Measurements from ENCODE around the gene USP3. TPM values are rescaled to one million over a fixed set of nuclear protein-coding genes. Genes with fewer than 3 reads are reported as not detected.

The USP3 gene, protein sequence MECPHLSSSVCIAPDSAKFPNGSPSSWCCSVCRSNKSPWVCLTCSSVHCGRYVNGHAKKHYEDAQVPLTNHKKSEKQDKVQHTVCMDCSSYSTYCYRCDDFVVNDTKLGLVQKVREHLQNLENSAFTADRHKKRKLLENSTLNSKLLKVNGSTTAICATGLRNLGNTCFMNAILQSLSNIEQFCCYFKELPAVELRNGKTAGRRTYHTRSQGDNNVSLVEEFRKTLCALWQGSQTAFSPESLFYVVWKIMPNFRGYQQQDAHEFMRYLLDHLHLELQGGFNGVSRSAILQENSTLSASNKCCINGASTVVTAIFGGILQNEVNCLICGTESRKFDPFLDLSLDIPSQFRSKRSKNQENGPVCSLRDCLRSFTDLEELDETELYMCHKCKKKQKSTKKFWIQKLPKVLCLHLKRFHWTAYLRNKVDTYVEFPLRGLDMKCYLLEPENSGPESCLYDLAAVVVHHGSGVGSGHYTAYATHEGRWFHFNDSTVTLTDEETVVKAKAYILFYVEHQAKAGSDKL
- total RNA-seq (223 TPM), polyA plus RNA-seq (10 to 100 TPM; 49.5 to 57.2 (median 55.3) TPM)

DNA sequence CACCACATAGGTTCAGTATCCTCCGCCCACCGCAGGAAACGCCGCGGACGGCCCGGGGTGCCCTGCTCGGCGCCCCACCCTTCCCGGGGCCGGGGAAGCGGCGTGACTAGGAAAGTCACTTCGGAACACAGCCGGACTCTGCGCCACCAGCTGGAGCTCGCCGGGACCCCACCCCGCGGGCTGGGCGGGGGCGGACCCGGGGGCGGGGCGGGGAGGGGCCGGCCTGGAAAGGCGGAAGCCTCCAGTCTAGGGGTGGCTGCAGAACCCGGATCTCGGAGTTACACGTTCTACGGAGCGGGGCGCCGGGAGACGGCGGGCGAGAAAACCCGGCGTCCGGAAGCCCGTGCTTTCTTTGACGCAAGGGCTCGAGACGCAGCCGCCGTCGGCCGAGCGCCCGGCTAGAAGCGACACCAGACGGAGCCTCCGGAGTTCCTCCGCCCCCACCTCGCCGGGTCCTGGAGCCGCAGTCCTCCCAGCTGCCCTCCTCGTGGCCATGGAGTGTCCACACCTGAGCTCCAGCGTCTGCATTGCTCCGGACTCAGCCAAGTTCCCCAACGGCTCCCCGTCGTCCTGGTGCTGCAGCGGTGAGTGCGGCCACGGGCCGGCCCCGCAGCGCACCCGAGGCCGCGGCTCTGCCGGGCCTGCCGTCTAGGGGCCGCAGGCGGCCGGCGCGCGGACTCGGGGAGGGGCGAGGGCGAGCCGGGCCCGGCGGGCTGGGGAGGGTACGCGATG lies at the start of gene USP3:
USP3 (plus strand) TSS at position 347 of the 732 bp plus-strand sequence; CDS start at position 494, 147 bp downstream.
- H3K4me3 Mint-ChIP-seq = peak within 1 kb of the TSS; percentile 92 to 99 (median 98)
- peaks cover 22 to 74% (median 66%) of the 10 kb centered on the region in 4 donors for H3K4me1 Mint-ChIP-seq
- H3K27me3 Mint-ChIP-seq = peaks cover 6% of the 10 kb centered on the region
- Histone ChIP-seq H3K4me1 (ENCODE audit: control insufficient read depth, insufficient read depth, low read length, poor library complexity, severe bottlenecking) (peaks cover 85% of the 10 kb centered on the region), H3K27me3 (ENCODE audit: control insufficient read depth, insufficient read depth, low read length) (no peaks in the 10 kb centered on the region), H3K4me3 (ENCODE audit: low read depth, low read length) (peak within 1 kb of the TSS; percentile 96), H3K36me3 (ENCODE audit: control insufficient read depth, insufficient read depth, low read length) (no peaks in the 10 kb centered on the region), H3K27ac (ENCODE audit: insufficient read depth, low read length, poor library complexity, severe bottlenecking) (peak within 1 kb of the TSS; percentile 99), H3K9me3 (ENCODE audit: control insufficient read depth in 2 of 2, low read length in 2 of 2) (no peaks in the 10 kb centered on the region)
- H3K36me3 Mint-ChIP-seq = no peaks in the 10 kb centered on the region
- peak within 1 kb of the TSS; percentile 94 to 100 (median 98) for H3K27ac Mint-ChIP-seq
- H3K9me3 Mint-ChIP-seq = no peaks in the 10 kb centered on the region
- DNase-seq = peak; percentile 88 to 97 (median 95)
- peak; percentile 73 to 76 for ATAC-seq (ENCODE audit: low read depth in 2 of 2)

DNA sequence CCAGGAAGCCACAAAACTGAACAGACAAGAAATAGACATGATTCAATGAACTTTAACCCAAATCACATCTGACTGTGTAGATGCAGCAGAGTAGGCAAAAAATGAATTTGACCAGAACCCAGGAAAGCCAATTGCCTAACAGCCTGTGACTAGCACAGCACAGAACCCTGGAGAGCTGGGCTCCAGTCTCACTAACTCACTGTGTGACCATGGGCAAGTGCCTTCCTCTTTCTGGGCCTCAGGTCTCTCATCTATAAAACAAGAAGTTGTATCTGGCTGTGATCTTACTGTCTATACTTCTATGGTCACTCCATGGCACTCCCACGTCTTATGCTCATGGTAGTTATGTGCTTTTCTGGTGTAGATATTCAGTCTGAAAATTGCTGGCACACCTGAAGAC lies 48.1 kb upstream of the USP3 start:
- no peaks in the 10 kb centered on the region for H3K9me3 Mint-ChIP-seq
- H3K9me3 ChIP-seq (ENCODE audit: control insufficient read depth in 2 of 2, low read length in 2 of 2) = no peaks in the 10 kb centered on the region
- H3K4me1 Mint-ChIP-seq = no peaks in the 10 kb centered on the region
- no peak overlapping the region for H3K4me3 ChIP-seq (ENCODE audit: low read depth, low read length)
- peak overlapping the region in 1 of 3 donors; percentile 3 for H3K27ac Mint-ChIP-seq
- H3K27me3 ChIP-seq (ENCODE audit: control insufficient read depth, insufficient read depth, low read length) = peaks cover 2% of the 10 kb centered on the region
- no peak for ATAC-seq (ENCODE audit: low read depth in 2 of 2)
- H3K36me3 Mint-ChIP-seq = no peaks in the 10 kb centered on the region
- H3K27me3 Mint-ChIP-seq = peaks cover 10% of the 10 kb centered on the region
- no peak overlapping the region for H3K27ac ChIP-seq (ENCODE audit: insufficient read depth, low read length, poor library complexity, severe bottlenecking)
- no peak overlapping the region for H3K4me3 Mint-ChIP-seq
- no peak for DNase-seq
- no peaks in the 10 kb centered on the region for H3K4me1 ChIP-seq (ENCODE audit: control insufficient read depth, insufficient read depth, low read length, poor library complexity, severe bottlenecking)
- H3K36me3 ChIP-seq (ENCODE audit: control insufficient read depth, insufficient read depth, low read length) = no peaks in the 10 kb centered on the region

DNA sequence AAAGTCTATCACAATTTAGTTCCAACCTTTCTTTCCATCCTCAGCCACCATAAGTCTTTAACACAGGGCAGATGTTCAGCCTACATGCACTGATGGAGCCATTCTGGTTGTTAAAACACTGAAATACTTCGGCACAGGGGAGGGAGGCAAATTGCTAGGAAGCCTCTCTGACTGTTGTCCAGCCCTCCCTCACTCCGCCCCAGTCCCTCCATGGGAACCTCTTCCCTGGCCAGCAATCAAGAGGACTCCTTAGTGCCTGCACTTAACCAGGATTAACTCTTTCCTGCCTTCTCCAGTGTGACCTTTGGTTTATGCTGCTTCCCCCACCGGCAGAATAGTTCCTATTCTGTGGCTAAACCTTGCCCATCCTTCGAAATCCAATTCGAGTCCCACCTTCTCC lies 47.0 kb upstream of the USP3 start:
- ATAC-seq (ENCODE audit: low read depth in 2 of 2) (no peak), DNase-seq (no peak)
- Mint-ChIP-seq H3K27ac (no peak overlapping the region), H3K27me3 (peaks cover 10% of the 10 kb centered on the region), H3K4me1 (peaks cover 0 to 5% (median 0%) of the 10 kb centered on the region in 4 donors), H3K9me3 (no peaks in the 10 kb centered on the region), H3K36me3 (no peaks in the 10 kb centered on the region), H3K4me3 (no peak overlapping the region)
- Histone ChIP-seq H3K9me3 (ENCODE audit: control insufficient read depth in 2 of 2, low read length in 2 of 2) (no peaks in the 10 kb centered on the region), H3K4me3 (ENCODE audit: low read depth, low read length) (no peak overlapping the region), H3K27ac (ENCODE audit: insufficient read depth, low read length, poor library complexity, severe bottlenecking) (no peak overlapping the region), H3K4me1 (ENCODE audit: control insufficient read depth, insufficient read depth, low read length, poor library complexity, severe bottlenecking) (no peaks in the 10 kb centered on the region), H3K36me3 (ENCODE audit: control insufficient read depth, insufficient read depth, low read length) (no peaks in the 10 kb centered on the region), H3K27me3 (ENCODE audit: control insufficient read depth, insufficient read depth, low read length) (peaks cover 2% of the 10 kb centered on the region)

DNA sequence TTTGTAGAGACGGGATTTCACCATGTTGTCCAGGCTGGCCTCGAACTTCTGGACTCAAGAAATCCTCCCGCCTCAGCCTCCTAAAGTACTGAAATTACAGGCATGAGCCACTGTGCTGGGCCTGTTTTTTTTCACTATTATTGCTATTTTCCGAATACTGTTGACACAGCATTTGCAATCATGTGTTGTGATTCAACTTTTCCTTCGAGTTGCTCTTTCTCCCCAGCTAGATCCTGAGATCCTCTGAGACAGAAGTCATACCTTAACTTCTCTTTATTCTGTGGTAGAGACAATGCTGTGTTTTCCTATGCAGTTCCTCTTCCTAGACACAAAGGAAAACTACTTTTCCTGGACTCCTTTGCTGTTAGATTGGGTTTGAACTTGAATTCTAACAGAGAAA lies 46.4 kb upstream of the USP3 start:
- Histone ChIP-seq H3K9me3 (ENCODE audit: control insufficient read depth in 2 of 2, low read length in 2 of 2) (no peaks in the 10 kb centered on the region), H3K4me1 (ENCODE audit: control insufficient read depth, insufficient read depth, low read length, poor library complexity, severe bottlenecking) (no peaks in the 10 kb centered on the region), H3K36me3 (ENCODE audit: control insufficient read depth, insufficient read depth, low read length) (no peaks in the 10 kb centered on the region), H3K27ac (ENCODE audit: insufficient read depth, low read length, poor library complexity, severe bottlenecking) (no peak overlapping the region), H3K27me3 (ENCODE audit: control insufficient read depth, insufficient read depth, low read length) (peaks cover 2% of the 10 kb centered on the region), H3K4me3 (ENCODE audit: low read depth, low read length) (no peak overlapping the region)
- Mint-ChIP-seq H3K27me3 (peaks cover 14% of the 10 kb centered on the region), H3K27ac (peak overlapping the region in 2 of 3 donors; percentile 22 to 66), H3K9me3 (no peaks in the 10 kb centered on the region), H3K4me1 (peaks cover 0 to 6% (median 0%) of the 10 kb centered on the region in 4 donors), H3K4me3 (no peak overlapping the region), H3K36me3 (no peaks in the 10 kb centered on the region)
- ATAC-seq (ENCODE audit: low read depth in 2 of 2) (no peak), DNase-seq (no peak)

DNA sequence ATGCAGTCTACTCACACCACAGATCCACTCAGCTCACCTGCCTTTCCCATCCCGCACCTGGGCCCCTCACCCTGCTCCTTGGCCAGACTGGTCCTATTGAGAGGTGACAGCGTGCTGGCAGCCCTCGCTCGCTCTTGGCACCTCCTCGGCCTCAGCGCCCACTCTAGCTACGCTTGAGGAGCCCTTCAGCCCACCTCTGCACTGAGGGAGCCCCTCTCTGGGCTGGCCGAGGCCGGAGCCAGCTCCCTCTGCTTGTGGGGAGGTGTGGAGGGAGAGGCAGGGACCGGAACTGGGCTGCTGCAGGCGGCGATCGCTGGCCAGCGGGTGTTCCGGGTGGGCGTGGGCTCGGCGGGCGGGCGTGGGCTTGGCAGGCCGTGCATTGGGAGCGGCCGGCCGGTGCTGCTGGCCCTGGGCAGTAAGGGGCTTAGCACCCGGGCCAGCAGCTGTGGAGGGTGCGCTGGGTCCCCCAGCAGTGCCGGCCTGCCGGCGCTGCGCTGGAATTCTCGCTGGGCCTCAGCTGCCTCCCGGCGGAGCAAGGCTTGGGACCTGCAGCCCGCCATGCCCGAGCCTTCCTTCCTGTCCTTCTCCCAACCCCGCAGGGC lies 45.5 kb upstream of the USP3 start:
- Histone ChIP-seq H3K4me1 (ENCODE audit: control insufficient read depth, insufficient read depth, low read length, poor library complexity, severe bottlenecking) (no peaks in the 10 kb centered on the region), H3K36me3 (ENCODE audit: control insufficient read depth, insufficient read depth, low read length) (no peaks in the 10 kb centered on the region), H3K9me3 (ENCODE audit: control insufficient read depth in 2 of 2, low read length in 2 of 2) (no peaks in the 10 kb centered on the region), H3K4me3 (ENCODE audit: low read depth, low read length) (no peak overlapping the region), H3K27ac (ENCODE audit: insufficient read depth, low read length, poor library complexity, severe bottlenecking) (no peak overlapping the region), H3K27me3 (ENCODE audit: control insufficient read depth, insufficient read depth, low read length) (peaks cover 2% of the 10 kb centered on the region)
- peaks cover 0 to 6% (median 0%) of the 10 kb centered on the region in 4 donors for H3K4me1 Mint-ChIP-seq
- no peaks in the 10 kb centered on the region for H3K9me3 Mint-ChIP-seq
- no peak for DNase-seq
- no peak overlapping the region for H3K4me3 Mint-ChIP-seq
- ATAC-seq (ENCODE audit: low read depth in 2 of 2) = no peak
- no peak overlapping the region for H3K27ac Mint-ChIP-seq
- H3K36me3 Mint-ChIP-seq = no peaks in the 10 kb centered on the region
- peaks cover 14% of the 10 kb centered on the region for H3K27me3 Mint-ChIP-seq

DNA sequence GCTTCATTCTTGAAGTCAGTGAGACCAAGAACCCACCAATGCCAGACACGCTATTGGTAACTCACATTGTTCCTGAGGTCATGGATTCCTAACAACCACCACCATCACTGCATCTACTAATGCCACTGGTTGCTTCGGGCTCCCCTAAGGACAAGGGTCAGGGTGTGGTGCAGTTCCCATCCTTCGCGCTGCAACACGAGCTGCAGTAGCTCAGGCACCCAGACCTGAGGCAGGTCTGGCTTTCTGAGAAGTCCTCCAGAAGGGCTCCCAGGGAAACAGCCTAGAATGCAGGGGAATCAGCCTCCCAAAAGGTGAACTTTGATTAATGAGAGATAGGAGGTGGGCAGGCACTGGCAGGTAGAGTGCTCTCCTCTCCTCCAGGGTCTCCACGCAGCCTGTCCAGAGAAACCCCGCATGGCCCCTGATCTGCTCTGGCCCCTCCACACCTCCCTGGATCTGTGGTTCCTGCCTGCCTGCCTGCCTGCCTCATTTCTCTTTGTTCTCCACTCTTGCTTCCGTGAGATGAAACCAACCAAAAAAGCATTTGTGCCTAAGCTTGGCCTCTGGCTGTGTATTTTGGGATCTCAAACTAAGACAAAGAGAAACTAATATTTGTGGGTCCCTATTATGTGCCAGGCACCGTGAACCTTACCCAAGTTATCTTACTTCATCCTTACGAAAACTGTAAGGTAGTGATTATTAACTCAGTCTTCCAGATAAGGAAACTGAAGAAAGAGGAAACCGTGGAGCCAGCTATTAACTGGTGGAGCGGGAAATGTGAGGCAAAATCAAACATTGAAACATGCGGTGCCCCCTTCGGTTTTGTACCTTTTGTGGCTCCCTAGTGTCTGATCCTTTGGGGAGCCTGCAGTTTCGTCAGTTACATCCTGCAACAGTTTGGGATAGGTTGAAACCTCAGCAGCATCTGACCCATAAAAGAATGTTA lies 43.9 kb upstream of the USP3 start:
- peaks cover 0 to 12% (median 0%) of the 10 kb centered on the region in 4 donors for H3K4me1 Mint-ChIP-seq
- no peak for DNase-seq
- no peaks in the 10 kb centered on the region for H3K36me3 ChIP-seq (ENCODE audit: control insufficient read depth, insufficient read depth, low read length)
- H3K4me1 ChIP-seq (ENCODE audit: control insufficient read depth, insufficient read depth, low read length, poor library complexity, severe bottlenecking) = no peaks in the 10 kb centered on the region
- H3K9me3 ChIP-seq (ENCODE audit: control insufficient read depth in 2 of 2, low read length in 2 of 2) = no peaks in the 10 kb centered on the region
- peaks cover 2% of the 10 kb centered on the region for H3K27me3 ChIP-seq (ENCODE audit: control insufficient read depth, insufficient read depth, low read length)
- H3K27ac ChIP-seq (ENCODE audit: insufficient read depth, low read length, poor library complexity, severe bottlenecking) = no peak overlapping the region
- H3K4me3 ChIP-seq (ENCODE audit: low read depth, low read length) = no peak overlapping the region
- peaks cover 14% of the 10 kb centered on the region for H3K27me3 Mint-ChIP-seq
- no peak overlapping the region for H3K27ac Mint-ChIP-seq
- no peaks in the 10 kb centered on the region for H3K9me3 Mint-ChIP-seq
- H3K4me3 Mint-ChIP-seq = no peak overlapping the region
- H3K36me3 Mint-ChIP-seq = no peaks in the 10 kb centered on the region
- ATAC-seq (ENCODE audit: low read depth in 2 of 2) = no peak
